BJ (cell line): ENCODE measurements around the gene UBASH3B. TPM values are rescaled to one million over a fixed set of nuclear protein-coding genes. Genes with fewer than 3 reads are reported as not detected.

Experiments
- CTCF ChIA-PET: fragments of 350-600 bp; formaldehyde crosslinking; extraction: SDS; loops from one replicate; lab custom pipeline; 2021; ENCODE audit warnings: antibody characterized with exemption, inconsistent platforms; lab: Yijun Ruan, JAX
- POLR2A ChIA-PET: fragments of 300-600 bp; sonication (Branson Sonifier 250); formaldehyde crosslinking; extraction: SDS; loops from one replicate; lab custom pipeline; 2021; ENCODE audit warnings: antibody characterized with exemption; lab: Charles Lee
- DNase-seq: peaks from one replicate; pipeline ENCODE4 v3.0.0-alpha.2; 2011; ENCODE audit warnings: low read depth
- H3K27me3 ChIP-seq: 2 replicates; pipeline ENCODE4 v1.6.0; 2011; ENCODE audit warnings: low read length; ENCODE audit not compliant: control insufficient read depth, insufficient read depth
- H3K36me3 ChIP-seq: 2 replicates; pipeline ENCODE4 v1.5.1; 2011; ENCODE audit warnings: low read length; ENCODE audit not compliant: control insufficient read depth, insufficient read depth
- H3K4me3 ChIP-seq: 2 replicates; pipeline ENCODE4 v1.5.1; 2011; ENCODE audit warnings: low read depth, mild to moderate bottlenecking, control low read depth, low read length
- polyA plus RNA-seq: library from polyadenylated mRNA; depleted of rRNA; stranded (reverse); fragments of >200 nt; gene quantifications from 2 replicates; pipeline ENCODE4 v1.2.3, GENCODE V29; 2011
- TF ChIP-seq, protein P1 (sequence below): IDR thresholded peaks from 2 replicates; pipeline ENCODE4 v1.5.1; 2011; ENCODE audit warnings: low read depth, mild to moderate bottlenecking, control low read depth, inconsistent platforms, low read length, moderate library complexity; ENCODE audit not compliant: insufficient read depth

Gene UBASH3B
- polyA plus RNA-seq, 1 experiment = 28.4 TPM

- TF ChIP-seq, protein P1, sequence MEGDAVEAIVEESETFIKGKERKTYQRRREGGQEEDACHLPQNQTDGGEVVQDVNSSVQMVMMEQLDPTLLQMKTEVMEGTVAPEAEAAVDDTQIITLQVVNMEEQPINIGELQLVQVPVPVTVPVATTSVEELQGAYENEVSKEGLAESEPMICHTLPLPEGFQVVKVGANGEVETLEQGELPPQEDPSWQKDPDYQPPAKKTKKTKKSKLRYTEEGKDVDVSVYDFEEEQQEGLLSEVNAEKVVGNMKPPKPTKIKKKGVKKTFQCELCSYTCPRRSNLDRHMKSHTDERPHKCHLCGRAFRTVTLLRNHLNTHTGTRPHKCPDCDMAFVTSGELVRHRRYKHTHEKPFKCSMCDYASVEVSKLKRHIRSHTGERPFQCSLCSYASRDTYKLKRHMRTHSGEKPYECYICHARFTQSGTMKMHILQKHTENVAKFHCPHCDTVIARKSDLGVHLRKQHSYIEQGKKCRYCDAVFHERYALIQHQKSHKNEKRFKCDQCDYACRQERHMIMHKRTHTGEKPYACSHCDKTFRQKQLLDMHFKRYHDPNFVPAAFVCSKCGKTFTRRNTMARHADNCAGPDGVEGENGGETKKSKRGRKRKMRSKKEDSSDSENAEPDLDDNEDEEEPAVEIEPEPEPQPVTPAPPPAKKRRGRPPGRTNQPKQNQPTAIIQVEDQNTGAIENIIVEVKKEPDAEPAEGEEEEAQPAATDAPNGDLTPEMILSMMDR = no peak
- CTCF ChIA-PET = interaction anchor here (0.8 kb wide), 1 partner anchor 14 kb away, joined by 3 read pairs; no protein-coding TSS in a partner anchor
These were observed 25.5 kb downstream of the UBASH3B start for GRCh38 chr11:122681070-122681469.

GRCh38 chr11:122681735-122682134, 26.2 kb downstream of the UBASH3B start:
- no peaks in the 10 kb centered on the region for H3K36me3 ChIP-seq
- ChIA-PET POLR2A (no interaction called here), CTCF (interaction anchor here (1.1 kb wide), 1 partner anchor 100 kb away, joined by 4 read pairs; no protein-coding TSS in a partner anchor)
- H3K4me3 ChIP-seq = no peak overlapping the region
- no peaks in the 10 kb centered on the region for H3K27me3 ChIP-seq
- TF ChIP-seq, protein P1 = no peak
- DNase-seq = no peak

More at GRCh38 chr11:122681070-122681469, 25.5 kb downstream of the UBASH3B start:
- no peak for DNase-seq
- Histone ChIP-seq H3K27me3 (no peaks in the 10 kb centered on the region), H3K4me3 (no peak overlapping the region), H3K36me3 (no peaks in the 10 kb centered on the region)
- POLR2A ChIA-PET = no interaction called here

GRCh38 chr11:122682464-122682863, 26.9 kb downstream of the UBASH3B start:
- TF ChIP-seq, protein P1 = no peak
- Histone ChIP-seq H3K27me3 (no peaks in the 10 kb centered on the region), H3K36me3 (no peaks in the 10 kb centered on the region), H3K4me3 (no peak overlapping the region)
- no peak for DNase-seq
- POLR2A ChIA-PET = no interaction called here
- CTCF ChIA-PET = interaction anchor here (1.0 to 1.2 kb wide), 3 partner anchors 9 to 99 kb away, joined by 3 to 4 read pairs (median 3); no protein-coding TSS in a partner anchor

DNA sequence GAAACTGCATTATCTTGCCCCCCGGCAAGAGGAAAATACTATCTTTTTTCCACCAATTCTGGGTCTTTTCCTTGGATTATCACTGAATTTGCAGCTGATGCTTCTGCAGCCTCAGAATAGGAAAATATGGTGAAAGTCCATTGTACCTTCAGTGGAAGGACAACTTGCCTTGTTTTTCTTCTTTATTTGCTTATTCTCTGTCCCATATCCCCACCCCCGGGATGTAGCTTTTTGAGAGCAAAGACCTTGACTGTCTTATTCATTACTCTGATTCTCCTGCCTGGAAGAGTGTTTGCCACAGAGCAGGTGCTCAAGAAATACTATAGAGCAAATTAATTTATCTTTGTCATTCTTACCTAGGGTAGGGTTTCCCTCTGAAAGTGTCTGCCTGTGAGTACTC, 29.5 kb downstream of the UBASH3B start:
- CTCF ChIA-PET = interaction anchor here (0.7 to 1.6 kb wide), 2 partner anchors 22 to 25 kb away, joined by 3 read pairs; no protein-coding TSS in a partner anchor
- TF ChIP-seq, protein P1 = no peak
- H3K4me3 ChIP-seq = no peak overlapping the region
- no peak for DNase-seq
- no peaks in the 10 kb centered on the region for H3K27me3 ChIP-seq
- POLR2A ChIA-PET = no interaction called here
- H3K36me3 ChIP-seq = no peaks in the 10 kb centered on the region; the same call in 1 of the 2 replicates

GRCh38 chr11:122686111-122686510, 30.6 kb downstream of the UBASH3B start:
- H3K27me3 ChIP-seq = no peaks in the 10 kb centered on the region
- no peak overlapping the region for H3K4me3 ChIP-seq
- H3K36me3 ChIP-seq = no peaks in the 10 kb centered on the region; the same call in 1 of the 2 replicates
- CTCF ChIA-PET = interaction anchor here (1.1 to 1.3 kb wide), 3 partner anchors 20 to 77 kb away, joined by 3 to 4 read pairs (median 3); partner anchors contain the start of gene UBASH3B
- TF ChIP-seq, protein P1 = no peak
- no peak for DNase-seq
- POLR2A ChIA-PET = no interaction called here
